Esophagus squamous epithelium (tissue), 4 donors: ENCODE measurements around the gene ZNF670.

ENCODE experiments used
- POLR2A ChIP-seq, 4 donors: fragments of 450-650 bp; IDR thresholded peaks; one replicate each; pipeline ENCODE4 v1.6.1; 2017; ENCODE audit warnings: antibody characterized with exemption in 4 of 4, mild to moderate bottlenecking in 4 of 4, moderate library complexity in 3 of 4
- TF ChIP-seq, protein P1 (sequence below), 6 experiments: fragments of 450-650 bp in 4 of 6; fragments of 200-600 bp in 2 of 6; sonication (generic) in 2 of 6; IDR thresholded peaks; one replicate each; pipeline ENCODE4 v1.5.1; 2016 to 2019; ENCODE audit warnings: antibody characterized with exemption in 6 of 6, mild to moderate bottlenecking in 4 of 6, moderate library complexity in 4 of 6

DNA sequence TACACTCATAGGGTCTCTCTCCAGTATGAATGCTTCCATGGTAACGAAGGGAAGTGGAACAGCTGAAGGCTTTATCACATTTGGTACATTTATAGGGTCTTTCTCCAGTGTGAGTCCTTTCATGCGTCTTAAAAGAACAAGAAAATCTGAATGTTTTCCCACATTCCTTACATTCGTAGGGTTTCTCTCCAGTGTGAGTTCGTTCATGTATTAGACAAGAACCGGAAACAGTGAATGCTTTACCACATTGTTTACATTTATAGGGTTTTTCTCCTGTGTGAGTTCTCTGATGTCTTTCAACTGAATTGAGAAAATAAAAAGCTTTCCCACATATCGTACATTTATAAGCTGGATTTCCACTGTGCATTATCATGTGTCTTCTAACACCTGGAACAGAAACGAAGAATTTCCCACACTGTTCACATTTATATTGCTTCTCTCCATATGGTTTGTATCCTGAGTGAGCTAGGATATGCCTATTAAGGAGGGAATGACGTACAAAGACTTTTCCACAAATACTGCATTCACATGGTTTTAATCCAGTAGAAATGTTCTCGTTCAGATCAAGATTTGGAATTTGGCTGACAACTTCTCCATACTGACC lies 22.2 kb upstream of the ZNF670 start:
- TF ChIP-seq, protein P1, sequence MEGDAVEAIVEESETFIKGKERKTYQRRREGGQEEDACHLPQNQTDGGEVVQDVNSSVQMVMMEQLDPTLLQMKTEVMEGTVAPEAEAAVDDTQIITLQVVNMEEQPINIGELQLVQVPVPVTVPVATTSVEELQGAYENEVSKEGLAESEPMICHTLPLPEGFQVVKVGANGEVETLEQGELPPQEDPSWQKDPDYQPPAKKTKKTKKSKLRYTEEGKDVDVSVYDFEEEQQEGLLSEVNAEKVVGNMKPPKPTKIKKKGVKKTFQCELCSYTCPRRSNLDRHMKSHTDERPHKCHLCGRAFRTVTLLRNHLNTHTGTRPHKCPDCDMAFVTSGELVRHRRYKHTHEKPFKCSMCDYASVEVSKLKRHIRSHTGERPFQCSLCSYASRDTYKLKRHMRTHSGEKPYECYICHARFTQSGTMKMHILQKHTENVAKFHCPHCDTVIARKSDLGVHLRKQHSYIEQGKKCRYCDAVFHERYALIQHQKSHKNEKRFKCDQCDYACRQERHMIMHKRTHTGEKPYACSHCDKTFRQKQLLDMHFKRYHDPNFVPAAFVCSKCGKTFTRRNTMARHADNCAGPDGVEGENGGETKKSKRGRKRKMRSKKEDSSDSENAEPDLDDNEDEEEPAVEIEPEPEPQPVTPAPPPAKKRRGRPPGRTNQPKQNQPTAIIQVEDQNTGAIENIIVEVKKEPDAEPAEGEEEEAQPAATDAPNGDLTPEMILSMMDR (IDR thresholded peaks at IDR 0.05): no peak
- no peak for TF ChIP-seq POLR2A (IDR thresholded peaks at IDR 0.05)
